NCI-H2196 (cell line): Measurements from ENCODE around the gene PCBP3.
"Not testable (repeated sequence)": the region's sequence is repeated elsewhere in the genome, so short reads cannot be mapped to it uniquely, and the experiment has no call there.

Source experiments
- DNase-seq: peaks from one replicate; lab custom pipeline; 2025; ENCODE audit not compliant: unreplicated experiment; lab: John Stamatoyannopoulos, UW

The PCBP3 gene

GRCh38 chr21:45940091-45940490, 296.6 kb downstream of the PCBP3 start:
- DNase-seq, result no peak

- no peak for DNase-seq
These were observed 297.3 kb downstream of the PCBP3 start for GRCh38 chr21:45940621-45941337.

GRCh38 chr21:45941338-45941710, 297.8 kb downstream of the PCBP3 start:
- no peak for DNase-seq

GRCh38 chr21:45941717-45942546, 298.4 kb downstream of the PCBP3 start:
- DNase-seq, result no peak

- DNase-seq, result no peak
These were observed 299.5 kb downstream of the PCBP3 start for GRCh38 chr21:45942755-45943629.

- no peak for DNase-seq
These were observed 300.4 kb downstream of the PCBP3 start for GRCh38 chr21:45943630-45944540.

- DNase-seq, result no peak
These were observed 301.1 kb downstream of the PCBP3 start for GRCh38 chr21:45944601-45945000.

- DNase-seq, result no peak
These were observed 301.7 kb downstream of the PCBP3 start for GRCh38 chr21:45945066-45945867.

- no peak for DNase-seq
These were observed 302.3 kb downstream of the PCBP3 start for GRCh38 chr21:45945868-45946210.

- DNase-seq, result no peak
These were observed 303.8 kb downstream of the PCBP3 start for GRCh38 chr21:45947296-45947695.

- no peak for DNase-seq
These were observed 304.3 kb downstream of the PCBP3 start for GRCh38 chr21:45947716-45948255.

- DNase-seq, result no peak
These were observed 305.1 kb downstream of the PCBP3 start for GRCh38 chr21:45948576-45949141.

- no peak for DNase-seq
These were observed 306.6 kb downstream of the PCBP3 start for GRCh38 chr21:45949928-45950739.

- DNase-seq, result peak; percentile 89
These were observed 307.4 kb downstream of the PCBP3 start for GRCh38 chr21:45950740-45951515.

- no peak for DNase-seq
These were observed 308.2 kb downstream of the PCBP3 start for GRCh38 chr21:45951676-45952075.

GRCh38 chr21:45952527-45952926, 309.0 kb downstream of the PCBP3 start:
- not testable (repeated sequence) for DNase-seq

GRCh38 chr21:45952974-45953373, 309.4 kb downstream of the PCBP3 start:
- DNase-seq, result no peak
